NCI-H146 treated with DMSO at 0.1 percent for 48 hours (cell line): Measurements from ENCODE around the gene ACER3.
"Not testable (repeated sequence)": the region's sequence is repeated elsewhere in the genome, so short reads cannot be mapped to it uniquely, and the experiment has no call there.

Source experiments
- DNase-seq: peaks from one replicate; lab custom pipeline; 2025; ENCODE audit not compliant: unreplicated experiment; lab: John Stamatoyannopoulos, UW

ACER3 gene

GRCh38 chr11:76987203-76987602 is 126.5 kb downstream of the ACER3 start:
- no peak for DNase-seq

- DNase-seq = no peak
Observed at GRCh38 chr11:76990628-76991027, 129.9 kb downstream of the ACER3 start.

GRCh38 chr11:76995081-76995576 is 134.4 kb downstream of the ACER3 start:
- no peak for DNase-seq

DNA sequence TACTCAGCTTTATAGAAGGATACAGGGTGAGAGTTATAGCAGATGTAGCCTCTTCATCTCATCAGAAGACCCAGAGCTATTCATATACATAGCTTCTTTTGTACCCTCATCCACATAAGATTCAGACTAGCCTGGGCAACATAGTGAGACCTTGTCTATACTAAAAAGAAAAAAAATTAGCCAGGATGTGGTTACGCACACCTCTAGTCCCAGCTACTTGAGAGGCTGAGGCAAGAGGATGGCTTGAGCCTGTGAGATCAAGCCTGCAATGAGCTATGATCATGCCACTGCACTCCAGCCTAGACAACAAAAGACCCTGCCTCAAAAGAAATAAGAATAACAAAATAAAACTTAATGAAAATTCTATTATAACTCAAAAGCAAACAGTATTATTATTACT is 136.8 kb downstream of the ACER3 start:
- DNase-seq = no peak

GRCh38 chr11:76999597-76999996 is 138.9 kb downstream of the ACER3 start:
- DNase-seq = no peak

- DNase-seq = no peak
Observed at GRCh38 chr11:77001613-77002012, 140.9 kb downstream of the ACER3 start.

DNA sequence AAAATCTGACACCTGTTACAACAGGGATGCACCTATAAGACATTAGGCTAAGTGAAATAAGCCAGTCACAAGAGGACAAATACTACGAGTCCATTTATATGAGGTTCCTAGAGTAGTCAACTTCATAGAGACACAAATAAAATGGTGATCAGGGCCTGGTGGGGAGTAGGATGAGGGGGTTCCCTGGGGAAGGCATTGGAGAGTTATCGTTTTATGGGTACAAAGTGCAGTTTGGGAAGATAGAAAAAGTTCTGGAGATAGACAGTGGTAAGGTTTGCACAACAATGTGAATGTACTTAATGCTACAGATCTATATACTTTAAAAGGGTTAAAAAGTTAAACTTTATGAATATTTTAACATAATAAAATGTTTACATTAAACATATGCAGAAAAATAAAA is 142.1 kb downstream of the ACER3 start:
- DNase-seq = no peak

DNA sequence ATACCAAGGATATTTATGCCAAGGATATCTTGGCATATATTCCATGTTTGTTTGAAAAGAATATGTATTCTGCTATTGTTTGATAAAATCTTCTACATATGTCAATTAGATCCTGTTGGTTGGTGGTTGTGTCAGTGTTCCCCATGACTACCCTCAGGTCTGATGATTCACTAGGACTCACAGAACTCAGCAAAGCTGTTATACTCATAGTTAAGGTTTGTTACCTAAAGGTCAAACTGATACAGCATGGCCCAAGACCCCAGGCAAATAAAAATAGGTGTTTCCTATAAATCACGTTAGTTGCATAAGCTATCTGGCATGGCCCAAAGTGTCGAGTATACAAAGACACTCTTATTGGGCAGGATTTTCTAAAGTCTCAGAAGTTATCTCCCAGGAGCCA is 143.2 kb downstream of the ACER3 start:
- DNase-seq = no peak

GRCh38 chr11:77009533-77010160 is 148.9 kb downstream of the ACER3 start:
- DNase-seq = no peak

- DNase-seq = no peak
Observed at GRCh38 chr11:77014669-77015068, 154.0 kb downstream of the ACER3 start.

DNA sequence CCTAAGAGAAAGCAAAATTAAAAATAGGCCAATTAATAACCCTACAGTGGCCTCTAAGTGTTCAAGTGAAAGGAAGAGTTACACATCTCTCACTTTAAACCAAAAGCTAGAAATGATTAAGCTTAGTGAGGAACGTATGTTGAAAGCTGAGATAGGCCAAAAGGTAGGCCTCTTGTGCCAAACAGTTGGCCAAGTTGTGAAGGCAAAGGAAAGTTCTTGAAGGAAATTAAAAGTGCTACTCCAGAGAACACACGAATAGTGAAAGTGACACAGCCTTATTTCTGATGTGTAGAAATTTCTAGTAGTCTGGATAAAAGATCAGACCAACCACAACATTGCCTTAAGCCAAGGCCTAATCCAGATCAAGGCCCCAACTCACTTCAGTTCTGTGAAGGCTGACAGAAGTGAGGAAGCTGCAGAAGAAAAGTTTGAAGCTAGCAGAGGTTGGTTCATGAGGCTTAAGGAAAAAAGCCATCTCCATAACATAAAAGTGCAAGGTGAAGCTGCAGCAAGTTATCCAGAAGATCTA is 157.7 kb downstream of the ACER3 start:
- not testable (repeated sequence) for DNase-seq

GRCh38 chr11:77019976-77020595 is 159.4 kb downstream of the ACER3 start:
- no peak for DNase-seq

- no peak for DNase-seq
Observed at GRCh38 chr11:77020734-77021133, 160.0 kb downstream of the ACER3 start.

DNA sequence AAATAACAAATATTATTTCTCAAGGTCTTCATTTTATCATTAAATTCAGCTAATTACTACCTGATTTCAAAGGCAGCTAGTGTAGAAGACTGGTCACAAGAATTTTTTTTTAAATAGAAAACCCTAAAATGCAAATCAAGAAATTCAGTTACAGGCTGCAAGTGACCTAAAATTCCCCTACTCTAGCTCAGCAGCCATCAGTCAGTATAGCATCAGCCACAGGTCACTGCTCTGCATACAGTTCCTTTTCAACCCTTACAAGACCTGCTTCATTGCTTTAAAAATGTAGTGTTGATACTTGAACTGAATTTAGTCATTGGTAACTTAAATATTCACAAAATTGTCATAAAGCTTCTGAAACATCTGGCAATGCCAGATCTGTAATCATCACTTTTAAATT is 164.0 kb downstream of the ACER3 start:
- no peak for DNase-seq

DNA sequence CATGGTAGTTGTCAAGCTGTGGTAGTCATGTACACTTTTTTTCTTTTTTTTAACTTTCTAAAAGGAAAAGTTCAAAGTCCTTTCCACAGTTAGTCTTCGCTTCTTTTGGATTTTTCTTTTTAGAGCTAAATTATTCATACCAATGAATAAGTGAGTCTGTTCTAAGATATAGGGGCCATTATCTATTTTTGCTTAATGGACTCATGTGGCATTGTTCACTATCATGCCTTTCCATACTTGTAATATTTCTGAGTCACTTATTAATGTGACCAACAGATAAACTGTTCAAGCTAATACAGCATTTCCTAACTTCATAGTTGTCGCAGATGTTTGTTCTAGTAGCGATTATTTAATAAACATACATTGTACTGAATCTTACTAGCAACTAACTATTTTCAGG is 165.5 kb downstream of the ACER3 start:
- DNase-seq = no peak

DNA sequence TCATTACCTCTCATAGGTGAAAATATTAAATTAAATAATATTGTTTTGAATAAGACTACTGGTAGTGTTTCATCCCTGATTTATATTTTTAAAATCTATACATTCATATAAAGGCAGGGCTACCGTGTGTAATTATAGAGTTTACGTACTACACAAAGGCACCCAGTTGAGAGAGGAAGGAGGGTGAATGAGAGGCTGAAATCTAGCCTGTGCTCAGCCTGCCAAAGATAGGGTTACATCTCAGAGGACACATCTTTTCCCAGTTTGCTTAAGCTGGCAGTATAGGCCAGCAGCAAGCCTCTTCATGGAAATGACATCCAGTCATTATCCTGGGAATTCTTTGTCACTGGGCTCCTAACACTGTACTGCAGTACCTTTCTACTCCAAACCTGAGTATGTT is 166.0 kb downstream of the ACER3 start:
- DNase-seq = peak; percentile 44

GRCh38 chr11:77027275-77027674 is 166.6 kb downstream of the ACER3 start:
- no peak for DNase-seq

DNA sequence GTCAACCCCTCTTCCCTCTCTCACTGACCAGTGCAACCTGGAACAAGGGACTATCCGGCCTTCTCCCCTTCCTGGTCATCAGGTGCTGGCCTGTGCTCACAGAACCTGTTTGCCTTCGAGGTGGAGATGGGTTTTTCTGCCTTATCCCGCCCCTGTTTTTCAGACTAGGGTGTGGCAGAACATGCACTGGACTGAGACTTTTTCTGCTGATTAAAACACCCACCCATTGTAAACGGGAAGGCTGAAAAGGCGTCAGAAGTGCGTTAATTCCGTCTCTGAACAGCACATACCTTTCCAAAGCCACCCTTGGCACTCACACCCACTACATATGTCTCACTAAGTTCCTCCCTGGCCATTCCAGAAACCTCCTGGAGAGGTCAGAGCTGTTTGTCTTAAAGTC is 169.1 kb downstream of the ACER3 start:
- DNase-seq = no peak

- DNase-seq = no peak
Observed at GRCh38 chr11:77030834-77031414, 170.2 kb downstream of the ACER3 start.

DNA sequence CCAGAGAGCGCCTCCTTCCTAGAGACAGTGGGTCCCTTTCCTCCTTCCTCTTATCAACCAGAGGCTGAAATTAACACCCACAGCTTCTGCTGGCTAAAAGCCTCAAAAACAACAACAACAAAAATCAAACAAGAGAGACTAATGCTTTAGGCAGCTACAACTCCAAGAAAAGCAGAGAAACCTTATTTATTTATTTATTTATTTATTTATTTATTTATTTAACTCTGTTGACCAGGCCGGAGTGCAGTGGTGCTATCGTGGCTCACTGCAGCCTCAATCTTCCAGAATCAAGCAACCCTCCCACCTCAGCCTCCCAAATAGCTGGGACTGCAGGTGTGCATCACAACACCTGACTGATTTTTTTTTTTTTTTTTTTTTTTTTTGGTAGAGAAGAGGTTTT is 170.9 kb downstream of the ACER3 start:
- no peak for DNase-seq

DNA sequence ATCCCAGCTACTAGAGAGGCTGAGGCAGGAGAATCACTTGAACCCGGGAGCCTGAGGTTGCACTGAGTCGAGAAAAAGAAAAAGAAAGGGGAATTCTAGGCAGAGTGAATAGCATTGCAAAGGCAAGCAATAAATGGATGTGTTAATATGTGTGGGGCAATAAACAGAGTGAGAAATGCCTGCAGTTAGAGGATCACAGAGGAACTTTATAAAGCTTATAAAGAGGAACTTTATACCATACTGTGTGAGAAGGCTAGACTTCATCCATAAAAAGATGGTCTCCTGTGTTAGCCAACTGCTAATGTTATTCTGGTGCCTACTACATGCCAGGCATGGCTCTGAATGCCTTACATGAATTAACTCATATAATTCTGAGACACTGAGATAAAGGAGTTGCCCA is 174.3 kb downstream of the ACER3 start:
- DNase-seq = no peak

GRCh38 chr11:77035580-77035979 is 174.9 kb downstream of the ACER3 start:
- no peak for DNase-seq
